ENCODE results near the gene LRRC75A.
A peak's percentile ranks its signal among the peaks of the same experiment; 100 is the strongest.
"Not testable (repeated sequence)": the region's sequence is repeated elsewhere in the genome, so short reads cannot be mapped to it uniquely, and the experiment has no call there.

Gene LRRC75A, protein sequence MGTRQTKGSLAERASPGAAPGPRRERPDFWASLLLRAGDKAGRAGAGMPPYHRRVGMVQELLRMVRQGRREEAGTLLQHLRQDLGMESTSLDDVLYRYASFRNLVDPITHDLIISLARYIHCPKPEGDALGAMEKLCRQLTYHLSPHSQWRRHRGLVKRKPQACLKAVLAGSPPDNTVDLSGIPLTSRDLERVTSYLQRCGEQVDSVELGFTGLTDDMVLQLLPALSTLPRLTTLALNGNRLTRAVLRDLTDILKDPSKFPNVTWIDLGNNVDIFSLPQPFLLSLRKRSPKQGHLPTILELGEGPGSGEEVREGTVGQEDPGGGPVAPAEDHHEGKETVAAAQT

DNA sequence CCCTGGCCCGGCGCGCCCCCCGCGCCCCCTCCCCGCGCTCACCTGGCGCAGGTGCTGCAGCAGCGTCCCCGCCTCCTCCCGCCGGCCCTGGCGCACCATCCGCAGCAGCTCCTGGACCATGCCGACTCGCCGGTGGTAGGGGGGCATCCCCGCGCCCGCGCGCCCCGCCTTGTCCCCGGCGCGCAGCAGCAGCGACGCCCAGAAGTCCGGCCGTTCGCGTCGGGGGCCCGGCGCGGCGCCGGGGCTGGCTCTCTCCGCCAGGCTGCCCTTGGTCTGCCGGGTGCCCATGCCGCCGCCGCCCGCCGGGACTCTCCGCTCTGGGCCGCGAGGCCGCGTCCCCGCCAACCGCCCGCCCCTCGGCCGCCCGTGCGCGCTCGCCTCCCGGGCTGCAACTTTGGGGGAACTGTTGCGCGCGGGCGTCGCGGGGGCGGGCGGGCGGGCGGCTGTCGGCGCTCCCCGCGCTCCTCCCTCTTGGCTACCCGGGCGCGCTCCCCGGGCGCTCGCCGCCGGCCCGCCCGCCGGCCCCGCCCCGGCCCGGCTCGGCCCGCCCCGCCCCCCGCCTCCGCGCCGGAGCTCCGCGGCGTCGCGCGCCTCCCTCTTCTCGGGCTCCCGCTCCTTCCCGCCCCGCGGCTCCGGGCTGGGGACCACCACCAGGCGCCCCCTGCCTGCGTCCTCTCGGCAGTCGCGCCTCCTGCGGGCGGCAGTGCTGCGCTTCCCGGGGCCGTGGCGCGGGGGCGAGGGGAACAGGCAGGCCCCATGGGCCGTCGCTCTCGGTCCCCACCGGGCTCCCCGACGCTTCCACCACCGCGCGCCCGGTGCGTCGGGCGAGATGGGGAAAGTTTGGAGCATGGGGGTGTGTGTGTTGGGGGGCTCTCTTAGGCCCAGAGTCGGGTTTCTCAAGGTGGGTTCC lies at the start of gene LRRC75A:
Gene LRRC75A, minus strand, starts transcription at position 491 of the 910 bp plus-strand sequence. Its CDS starts 203 bp downstream, at position 288.
- peak; percentile 67 for DNase-seq

DNA sequence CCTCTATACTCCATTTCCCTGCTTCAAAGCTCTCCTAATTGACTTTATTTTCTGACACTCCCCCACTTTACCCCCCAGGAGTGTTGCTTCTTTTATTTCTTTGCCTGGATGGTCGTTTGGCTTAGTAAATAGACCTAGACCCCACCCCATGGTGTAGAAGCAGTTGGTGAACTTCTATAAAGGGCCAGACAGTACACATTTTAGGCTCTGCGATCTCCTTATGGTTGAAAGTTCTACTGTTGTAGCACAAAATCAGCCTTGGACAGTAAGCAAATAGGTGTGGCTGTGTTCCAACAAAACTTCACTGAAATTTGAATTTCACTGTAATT lies 45.1 kb upstream of the LRRC75A start:
- DNase-seq: no peak

DNA sequence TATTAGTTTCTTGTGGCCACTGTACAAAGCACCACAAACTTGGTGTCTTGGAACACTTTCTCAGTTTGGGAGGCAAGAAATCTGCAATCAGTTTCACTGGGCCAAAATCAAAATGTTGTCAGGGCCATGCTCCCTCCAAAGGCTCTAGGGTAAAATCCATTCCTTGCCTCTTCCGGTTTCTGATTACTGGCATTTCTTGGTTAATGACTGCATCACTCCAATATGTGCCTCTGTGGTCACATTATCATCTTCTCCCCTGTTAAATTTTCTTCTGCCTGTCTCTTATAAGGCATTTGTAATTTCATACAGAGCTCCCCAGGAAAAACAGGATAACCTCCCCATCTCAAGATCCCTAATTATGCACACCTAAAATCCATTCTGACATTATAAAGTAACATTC lies 42.2 kb upstream of the LRRC75A start:
- DNase-seq: no peak

DNA sequence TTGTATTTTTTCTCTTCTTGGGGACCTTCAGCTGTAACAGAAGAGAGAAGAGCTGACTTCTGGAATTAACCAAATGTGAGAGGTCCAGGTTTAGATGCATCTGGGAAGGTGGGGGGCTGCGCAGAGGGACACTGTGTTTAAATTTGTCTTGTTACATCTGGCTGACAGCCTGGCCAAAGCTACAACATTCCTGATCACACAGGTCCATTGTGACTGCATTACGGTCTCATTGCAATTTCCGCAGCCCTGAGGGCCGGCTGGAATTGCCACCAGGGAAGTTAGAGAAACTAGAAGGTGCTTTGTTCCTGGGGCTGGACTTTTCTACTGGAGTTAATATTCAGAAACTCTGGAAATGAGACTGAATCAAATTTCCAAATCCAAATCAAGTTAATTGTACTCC lies 37.9 kb upstream of the LRRC75A start:
- no peak for DNase-seq

DNA sequence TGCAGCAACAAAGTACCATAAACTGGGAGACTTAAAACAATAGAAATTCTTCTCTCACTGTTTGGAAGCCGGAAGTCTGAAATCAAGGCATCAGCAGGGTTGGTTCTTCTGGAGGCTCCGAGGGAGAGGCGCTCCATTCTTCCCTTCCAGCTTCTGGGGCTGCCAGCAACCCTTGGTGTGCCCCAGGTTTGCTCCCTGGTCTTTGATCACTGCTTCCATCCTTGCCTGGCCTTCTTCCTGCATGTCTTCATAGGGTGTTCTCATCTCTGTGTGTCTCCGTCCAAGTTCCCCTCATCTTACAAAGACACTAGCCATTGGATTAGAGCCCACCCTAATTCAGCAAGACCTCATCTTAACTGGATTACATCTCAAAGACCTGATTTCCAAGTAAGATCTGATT lies 35.3 kb upstream of the LRRC75A start:
- no peak for DNase-seq

DNA sequence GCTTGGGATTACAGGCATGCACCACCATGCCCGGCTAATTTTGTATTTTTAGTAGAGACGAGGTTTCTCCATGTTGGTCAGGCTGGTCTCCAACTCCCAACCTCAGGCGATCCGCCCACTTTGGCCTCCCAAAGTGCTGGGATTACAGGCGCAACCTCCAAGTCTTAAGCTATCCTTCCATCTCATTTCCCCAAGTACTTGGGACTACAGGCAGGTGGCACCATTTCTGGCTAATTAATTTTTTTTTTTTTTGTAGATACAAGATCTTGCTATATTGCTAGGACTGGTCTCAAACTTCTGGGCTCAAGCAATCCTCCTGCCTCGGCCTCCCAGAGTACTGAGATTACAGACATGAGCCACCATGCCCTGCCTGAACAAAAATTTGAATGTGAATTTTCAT lies 33.6 kb upstream of the LRRC75A start:
- not testable (repeated sequence) for DNase-seq

DNA sequence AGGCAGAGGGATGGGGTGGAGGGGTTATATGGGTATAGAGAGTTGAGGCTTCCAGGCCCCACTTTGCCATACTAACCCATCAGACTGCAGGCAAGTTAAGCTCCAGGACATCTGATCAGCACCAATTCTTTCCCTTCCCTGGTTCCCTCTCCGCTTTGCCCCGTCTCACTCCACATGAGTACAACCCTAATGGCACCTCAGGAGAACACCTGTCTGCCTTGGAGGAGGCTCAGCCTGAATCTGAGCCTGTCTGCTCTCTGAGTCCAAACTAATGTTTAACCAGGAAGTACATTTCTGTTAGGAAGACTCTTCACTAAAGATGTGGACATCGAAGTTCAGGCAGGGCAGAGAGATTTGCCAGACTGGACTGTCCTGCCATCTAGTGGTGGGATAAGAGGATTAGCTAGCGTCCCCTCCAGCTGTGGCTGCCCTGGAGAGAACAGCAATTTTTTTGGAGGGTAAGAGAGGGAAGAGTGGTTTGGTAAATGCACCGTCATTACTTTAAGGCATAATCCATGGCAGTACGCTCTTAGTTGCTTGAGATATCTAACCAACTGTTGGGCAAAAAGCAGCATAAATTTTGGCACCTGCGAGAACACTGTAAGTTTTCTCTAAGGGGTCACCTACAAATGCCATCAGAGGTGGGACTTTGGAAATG lies 29.2 kb upstream of the LRRC75A start:
- peak; percentile 80 for DNase-seq

DNA sequence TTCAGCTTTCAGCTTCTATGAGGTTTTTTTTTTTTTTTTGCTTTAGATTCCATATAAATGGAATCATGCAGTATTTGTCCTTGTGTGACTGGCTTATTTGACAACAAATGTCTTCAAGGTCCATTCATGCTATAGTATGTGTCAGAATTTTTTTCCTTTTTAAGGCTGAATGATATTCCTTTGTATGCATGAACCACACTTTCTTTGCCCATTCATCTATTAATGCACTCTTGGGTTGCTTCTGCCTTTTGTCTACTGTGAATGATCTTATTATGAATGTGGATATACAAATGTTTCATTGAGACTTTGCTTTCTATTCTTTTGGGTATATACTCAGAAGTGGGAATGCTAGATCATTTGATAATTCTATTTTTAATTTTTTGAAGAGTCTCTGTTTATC lies 27.0 kb upstream of the LRRC75A start:
- DNase-seq: no peak

DNA sequence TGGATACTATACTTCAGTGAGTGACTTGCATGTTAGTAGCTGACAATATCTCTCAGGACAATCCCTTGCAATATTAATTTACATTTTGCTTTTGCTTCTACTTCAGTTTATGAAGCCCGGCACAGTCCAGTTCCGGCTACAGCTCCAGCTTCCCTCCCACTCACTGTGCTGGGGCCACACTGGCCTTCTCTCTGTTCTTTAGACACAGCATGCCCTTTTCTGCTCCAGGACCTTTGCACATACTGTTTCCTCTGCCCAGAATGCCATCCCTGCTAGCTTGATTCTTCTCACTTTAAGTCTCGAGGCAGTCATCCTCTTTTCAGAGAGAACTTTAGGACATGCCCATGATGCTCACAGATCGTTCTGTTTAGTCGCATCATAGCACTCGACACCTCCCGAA lies 25.5 kb upstream of the LRRC75A start:
- no peak for DNase-seq

DNA sequence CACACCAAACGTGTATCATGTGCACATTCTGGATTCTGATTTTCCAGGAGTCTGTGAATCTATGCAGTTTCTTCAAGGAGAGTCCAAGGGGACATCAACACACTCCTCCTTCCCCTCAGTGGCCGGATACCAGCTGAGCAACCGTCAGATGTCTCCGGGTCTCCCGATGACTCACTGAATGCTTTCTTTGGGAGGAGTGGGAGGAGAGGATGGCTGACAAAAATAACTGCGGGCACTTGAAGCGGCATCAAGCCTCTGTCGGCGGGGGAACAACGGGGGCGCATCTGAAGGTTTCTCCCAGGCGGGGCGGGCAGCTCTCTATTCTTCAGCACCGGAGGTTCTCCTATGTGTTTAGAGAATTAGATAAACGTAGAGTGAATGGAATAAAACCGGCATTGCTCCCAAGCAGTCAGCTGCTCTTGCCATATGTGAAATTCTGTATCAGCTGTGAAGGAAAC lies 24.6 kb upstream of the LRRC75A start:
- no peak for DNase-seq

DNA sequence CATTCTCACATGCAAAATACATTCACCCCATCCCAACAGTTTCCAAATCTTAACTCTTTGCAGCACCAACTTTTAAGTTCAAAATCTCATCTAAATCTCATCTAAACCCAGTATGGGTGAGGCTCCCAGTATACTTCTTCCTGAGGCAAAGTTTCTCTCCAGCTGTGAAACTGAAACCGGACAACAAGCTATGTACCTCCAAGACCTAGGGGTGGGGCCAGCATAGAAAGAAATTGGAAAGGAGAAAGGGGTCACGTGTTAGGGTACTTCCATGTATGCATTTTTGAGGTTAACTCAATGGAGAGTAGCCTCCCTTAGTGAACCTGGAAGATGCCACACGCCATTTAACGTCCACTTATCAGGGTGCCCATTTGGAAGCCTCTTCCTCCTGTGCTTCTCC lies 23.9 kb upstream of the LRRC75A start:
- DNase-seq: no peak

DNA sequence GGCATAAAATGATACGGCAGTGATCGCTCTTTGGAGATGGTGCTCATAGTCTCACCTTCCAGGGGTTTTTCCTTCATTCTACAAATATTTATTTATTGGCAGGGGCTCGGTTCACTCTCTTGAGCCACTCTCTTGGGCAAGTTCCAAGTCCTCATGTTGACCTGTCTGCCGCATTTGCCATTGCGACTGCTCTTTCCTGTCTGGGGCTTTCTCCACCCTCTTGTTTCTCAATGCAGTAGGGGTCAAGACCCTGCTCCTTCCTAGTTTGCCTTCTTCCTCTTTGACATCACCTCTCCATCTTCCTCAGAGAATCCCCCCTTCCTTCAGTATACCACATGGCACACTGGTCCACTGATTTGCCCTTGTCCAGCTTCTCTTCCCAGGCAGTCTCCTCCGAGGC lies 21.9 kb upstream of the LRRC75A start:
- DNase-seq: no peak

DNA sequence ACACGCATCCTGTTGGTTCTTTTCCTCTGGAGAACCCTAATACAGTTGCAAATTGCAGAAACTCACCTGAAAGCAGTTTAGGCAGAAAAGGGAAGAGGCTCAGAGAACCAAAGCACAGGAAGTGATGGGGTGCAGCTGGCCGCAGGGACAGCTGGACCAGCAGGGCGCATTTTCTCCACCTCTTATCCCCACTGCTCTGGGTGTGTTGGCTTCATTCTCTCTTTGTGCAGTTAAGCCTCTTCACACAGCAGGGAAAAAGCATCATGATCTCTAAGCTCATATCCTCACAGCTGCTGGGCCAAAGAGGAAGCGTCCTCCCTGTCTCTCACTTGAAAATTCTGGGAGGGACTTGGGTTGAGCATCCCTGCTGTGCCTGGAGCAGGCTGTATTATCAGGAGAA lies 20.0 kb upstream of the LRRC75A start:
- no peak for DNase-seq

DNA sequence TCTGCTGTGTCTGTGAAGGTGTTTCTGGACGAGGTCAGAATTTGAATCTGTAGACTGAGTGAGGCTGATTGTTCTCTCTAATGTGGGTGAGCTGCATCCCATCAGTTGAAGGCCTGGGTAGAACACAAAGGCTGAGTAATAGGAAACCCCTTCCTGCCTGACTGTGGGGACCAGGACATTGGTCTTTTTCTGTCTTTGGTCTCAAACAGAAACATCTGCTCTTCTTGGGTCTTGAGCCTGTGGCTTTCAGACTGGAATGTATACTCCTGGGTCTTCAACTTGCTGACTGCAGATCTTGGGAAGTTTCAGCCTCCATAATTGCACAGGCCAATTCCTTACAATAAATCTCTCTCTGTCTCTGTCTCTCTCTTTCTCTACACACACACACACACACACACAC lies 19.6 kb upstream of the LRRC75A start:
- DNase-seq: no peak

DNA sequence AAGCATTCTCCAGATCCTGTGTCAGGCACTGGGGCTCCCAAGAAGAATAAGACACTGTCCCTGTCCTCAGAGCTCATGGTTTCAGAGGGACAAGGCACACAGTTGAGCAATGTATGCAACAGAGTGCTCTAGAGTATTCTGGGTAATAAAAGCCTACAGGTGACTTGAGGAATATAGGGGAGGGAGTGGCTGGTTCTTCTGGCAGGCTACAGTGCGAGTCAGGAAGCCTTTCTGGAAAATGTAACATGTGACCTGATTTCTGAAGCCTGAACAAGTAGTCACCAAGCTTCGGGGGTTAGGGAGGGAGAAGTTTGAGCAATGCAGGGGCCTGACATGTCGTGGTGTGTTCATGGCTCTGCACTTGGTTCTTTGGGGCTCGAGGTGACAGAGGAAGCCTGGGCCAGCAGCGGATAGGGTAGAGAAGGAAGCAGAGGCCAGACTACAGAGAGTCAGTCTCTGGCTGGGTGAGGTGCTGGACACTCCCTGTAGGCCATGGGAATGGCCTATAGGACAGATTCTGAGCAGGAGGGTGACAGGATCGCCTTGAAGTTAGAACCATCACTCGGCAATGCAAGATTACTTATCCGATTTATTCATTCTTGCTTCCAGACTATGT lies 16.0 kb upstream of the LRRC75A start:
- DNase-seq: no peak

DNA sequence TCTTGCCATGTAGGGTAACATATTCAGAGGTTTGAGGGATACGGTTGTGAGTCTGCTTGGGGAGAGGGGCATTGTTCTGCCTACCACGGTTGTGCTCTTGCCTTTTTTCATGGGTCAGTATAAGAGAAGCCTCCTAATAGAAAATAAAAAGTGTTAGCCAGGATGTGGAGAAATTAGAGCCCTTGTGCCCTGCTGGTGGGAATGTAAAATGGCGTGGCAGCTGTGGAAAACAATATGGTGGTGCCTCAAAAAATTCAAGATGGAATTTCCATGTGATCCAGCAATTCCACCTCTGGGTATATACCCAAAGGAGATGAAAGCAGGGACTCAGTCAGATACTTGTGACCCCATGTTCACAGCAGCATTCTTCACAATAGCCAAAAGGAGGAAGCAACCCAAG lies 14.2 kb upstream of the LRRC75A start:
- no peak for DNase-seq

DNA sequence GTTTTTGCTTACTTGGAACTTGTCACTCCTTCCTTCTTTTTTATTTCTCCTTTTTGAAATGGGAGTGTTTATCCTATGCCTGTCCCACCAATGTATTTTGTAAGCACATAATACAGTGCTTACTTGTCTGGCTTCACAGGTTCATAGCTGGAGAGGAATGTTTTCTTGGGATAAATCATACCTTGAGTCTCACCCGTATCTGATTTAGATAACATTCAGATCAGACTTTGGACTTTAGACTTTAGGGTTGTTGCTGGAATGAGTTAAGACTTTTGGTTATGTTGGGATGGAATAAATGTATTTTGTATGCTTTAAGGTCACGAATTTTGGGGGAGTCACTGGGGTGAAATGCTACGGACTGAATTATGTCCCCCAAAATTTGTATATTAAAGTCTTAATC lies 13.0 kb upstream of the LRRC75A start:
- DNase-seq: no peak

DNA sequence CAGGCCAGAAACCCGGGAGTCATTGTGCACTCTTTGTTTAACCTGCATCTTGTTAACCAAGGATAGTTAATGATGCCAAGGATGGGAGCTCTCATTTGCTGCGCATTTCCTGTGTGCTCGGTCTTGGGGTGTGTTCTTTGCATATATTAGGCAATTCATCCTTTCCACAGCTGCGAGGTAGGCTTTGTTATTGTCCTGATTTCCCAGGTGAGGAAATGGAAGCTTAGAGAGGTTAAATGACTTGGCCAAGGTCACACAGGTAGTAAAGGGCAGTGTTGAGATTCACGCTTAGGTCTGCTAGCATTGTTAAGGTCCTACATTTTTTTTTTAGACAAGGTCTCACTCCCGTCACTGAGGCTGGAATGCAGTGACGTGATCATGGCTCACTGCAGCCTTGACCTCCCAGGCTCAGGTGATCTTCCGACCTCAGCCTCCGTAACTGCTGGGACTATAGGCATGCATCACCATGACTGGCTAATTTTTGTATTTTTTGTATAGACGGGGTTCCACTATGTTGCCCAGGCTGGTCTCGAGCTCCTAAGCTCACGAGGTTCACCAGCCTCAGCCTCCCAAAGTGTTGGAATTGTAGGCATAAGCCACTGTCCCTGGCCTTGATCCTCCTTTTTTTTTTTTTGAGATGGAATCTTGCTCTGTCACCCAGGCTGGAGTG lies 5.0 kb upstream of the LRRC75A start:
- DNase-seq: no peak

DNA sequence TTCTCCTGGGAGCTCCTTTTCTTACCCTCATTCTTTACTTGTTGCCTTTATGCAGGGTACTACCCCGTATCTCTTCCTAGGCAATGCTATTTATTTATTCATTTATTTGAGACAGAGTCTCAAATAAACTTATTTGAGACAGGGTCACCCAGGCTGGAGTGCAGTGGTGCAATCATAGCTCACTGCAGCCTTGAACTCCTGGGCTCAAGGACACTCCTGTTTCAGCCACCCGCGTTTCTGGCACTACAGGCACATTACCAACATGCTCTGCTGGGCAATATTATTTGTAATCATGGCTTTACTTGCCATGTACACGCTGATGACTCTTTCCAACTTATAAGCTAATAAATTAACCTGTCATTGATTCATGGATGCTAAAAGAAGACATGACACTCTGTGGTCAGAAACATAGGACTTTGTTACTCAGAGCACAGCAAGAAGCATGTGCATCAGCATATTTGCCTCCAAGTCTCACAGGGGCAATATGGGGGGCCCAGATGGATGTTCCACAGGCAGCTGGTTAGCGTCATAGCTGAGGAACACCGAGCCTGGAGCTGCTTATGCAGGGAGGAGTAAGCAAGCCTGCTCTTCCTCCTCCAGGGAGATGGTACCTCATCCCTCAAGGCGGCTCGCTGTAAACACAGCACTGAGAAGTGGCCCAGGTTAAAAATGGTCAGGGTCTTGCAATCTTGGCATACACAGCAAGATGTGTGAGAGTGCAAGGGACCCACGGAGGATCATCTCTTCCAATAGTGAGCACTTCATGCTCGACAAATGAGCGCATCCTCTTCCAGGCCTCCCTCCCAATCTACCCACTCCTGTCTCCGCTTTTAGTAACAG lies 4.2 kb upstream of the LRRC75A start:
- no peak for DNase-seq

DNA sequence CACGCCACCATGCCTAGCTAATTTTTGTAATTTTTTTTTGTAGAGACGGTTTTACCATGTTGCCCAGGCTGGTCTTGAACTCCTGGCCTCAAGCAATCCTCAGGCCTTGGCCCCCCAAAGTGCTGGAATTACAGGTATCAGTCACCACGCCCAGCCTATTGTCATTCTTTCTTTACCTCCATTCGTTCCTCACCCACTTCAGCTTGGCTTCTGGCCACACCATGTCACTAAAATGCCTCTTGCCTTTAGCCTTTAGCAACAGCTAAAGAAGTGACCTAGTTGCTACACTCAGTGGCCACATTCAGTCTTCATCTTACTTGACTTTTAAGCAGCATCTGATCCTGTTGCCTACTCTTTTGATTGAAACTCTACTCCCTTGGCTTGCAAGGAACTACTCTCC lies 3.6 kb upstream of the LRRC75A start:
- DNase-seq: no peak

DNA sequence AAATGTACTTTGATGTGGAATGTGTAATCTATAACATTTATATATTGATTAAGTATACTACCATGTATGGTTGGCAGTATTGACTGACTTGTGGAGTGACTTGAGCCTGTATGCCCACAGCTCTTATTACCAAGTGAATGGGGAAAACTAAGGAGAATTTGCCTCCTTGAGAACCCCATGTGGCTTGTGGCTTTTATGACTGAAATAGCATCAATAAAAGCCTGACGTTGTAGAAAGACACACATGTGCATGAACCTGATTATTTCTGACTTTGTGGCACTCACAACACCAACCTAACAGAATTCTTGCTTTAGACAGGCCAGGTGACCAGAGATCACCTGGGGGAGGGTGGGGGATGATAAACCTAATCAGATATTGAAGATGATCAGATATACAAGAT lies 2.1 kb upstream of the LRRC75A start:
- no peak for DNase-seq

DNA sequence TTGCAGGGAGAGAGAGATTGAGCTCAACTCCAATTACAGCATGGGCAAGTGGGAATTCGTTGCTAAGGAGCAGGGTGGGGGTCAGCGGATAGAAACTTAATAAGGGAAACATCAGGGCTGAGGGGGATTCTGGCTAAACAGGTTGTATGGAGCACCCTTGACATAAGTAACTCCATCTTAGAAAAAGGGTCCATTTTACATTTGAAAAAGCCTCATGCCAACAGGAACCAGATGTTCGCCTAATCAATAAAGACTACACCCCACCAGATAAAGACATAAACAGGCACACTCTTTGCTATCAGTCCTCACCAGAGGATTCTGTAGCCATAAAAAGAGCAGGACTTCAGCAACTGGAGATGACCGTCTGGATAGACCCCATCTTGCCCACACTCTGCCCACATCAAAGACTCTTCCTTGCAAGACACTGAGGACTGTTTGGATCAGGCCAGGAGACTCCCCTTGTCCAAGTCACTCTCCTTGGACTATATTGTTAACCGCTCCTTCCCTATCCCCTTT lies 1.6 kb upstream of the LRRC75A start:
- DNase-seq: no peak
